ENCODE results near the gene TFAP2A. TPM values are rescaled to one million over a fixed set of nuclear protein-coding genes. Genes with fewer than 3 reads are reported as not detected.
A peak's percentile ranks its signal among the peaks of the same experiment; 100 is the strongest.

Gene TFAP2A
- total RNA-seq = under 1 TPM in 8 of 10 donors, not detected in 2; 0.12 to 0.59 (median 0.20) TPM
- under 1 TPM; 0.13 to 0.95 TPM for polyA plus RNA-seq
- long read RNA-seq, donor 1 = 0 reads
- long read RNA-seq, donor 2 = 0 reads
- long read RNA-seq, donor 3 = 0 reads

GRCh38 chr6:10414756-10415616, at the start of gene TFAP2A:
Gene TFAP2A, minus strand, starts transcription at chr6:10415074. Its CDS starts 83 bp downstream, at chr6:10414991.
- H3K9me3 ChIP-seq = no peaks in the 10 kb centered on the region
- DNase-seq (no peak), ATAC-seq (no peak)
- no peaks in the 10 kb centered on the region for H3K36me3 ChIP-seq
- WGBS, 2 donors = 2 to 4% methylated on average over 57 to 58 of the region's 58 CpGs
- no peak within 1 kb of the TSS for H3K27ac ChIP-seq
- peak in 1 of 9 donors; percentile 5 for TF ChIP-seq CTCF (IDR thresholded peaks at IDR 0.05)
- intact Hi-C loops (cut with DNase I) = no loop called here
- peaks cover 65 to 100% (median 98%) of the 10 kb centered on the region in 7 donors for H3K27me3 ChIP-seq
- peak within 1 kb of the TSS in 7 of 10 donors; percentile 2 to 72 (median 14) for H3K4me3 ChIP-seq
- H3K4me1 ChIP-seq = peaks cover 11 to 74% (median 51%) of the 10 kb centered on the region in 9 donors

GRCh38 chr6:10463491-10464481, 48.9 kb upstream of the TFAP2A start:
- Histone ChIP-seq H3K36me3 (no peaks in the 10 kb centered on the region), H3K9me3 (no peaks in the 10 kb centered on the region), H3K4me1 (no peaks in the 10 kb centered on the region), H3K27me3 (peaks cover 0 to 49% (median 28%) of the 10 kb centered on the region in 7 donors), H3K27ac (no peak overlapping the region), H3K4me3 (no peak overlapping the region)
- 61 to 62% methylated on average over 16 of the region's 16 CpGs for WGBS, 2 donors
- ATAC-seq = no peak
- intact Hi-C loops (cut with DNase I) = no loop called here
- DNase-seq = no peak
- TF ChIP-seq CTCF (IDR thresholded peaks at IDR 0.05) = no peak

GRCh38 chr6:10463040-10463439, 48.2 kb upstream of the TFAP2A start:
- no peak overlapping the region for H3K4me3 ChIP-seq
- no peaks in the 10 kb centered on the region for H3K36me3 ChIP-seq
- ATAC-seq (no peak), DNase-seq (no peak)
- 81 to 83% methylated on average over 12 of the region's 12 CpGs for WGBS, 2 donors
- H3K4me1 ChIP-seq = no peaks in the 10 kb centered on the region
- no peak for TF ChIP-seq CTCF (IDR thresholded peaks at IDR 0.05)
- peaks cover 0 to 52% (median 25%) of the 10 kb centered on the region in 7 donors for H3K27me3 ChIP-seq
- intact Hi-C loops (cut with DNase I) = no loop called here
- H3K9me3 ChIP-seq = no peaks in the 10 kb centered on the region
- H3K27ac ChIP-seq = no peak overlapping the region

GRCh38 chr6:10461850-10462249, 47.0 kb upstream of the TFAP2A start:
- ATAC-seq = no peak
- intact Hi-C loops (cut with DNase I) = no loop called here
- Histone ChIP-seq H3K4me1 (no peaks in the 10 kb centered on the region), H3K36me3 (no peaks in the 10 kb centered on the region), H3K27me3 (peaks cover 0 to 48% (median 18%) of the 10 kb centered on the region in 7 donors), H3K27ac (no peak overlapping the region), H3K4me3 (no peak overlapping the region), H3K9me3 (no peaks in the 10 kb centered on the region)
- 47 to 78% methylated on average over 1 of the region's 1 CpG for WGBS, 2 donors
- no peak for TF ChIP-seq CTCF (IDR thresholded peaks at IDR 0.05)
- no peak for DNase-seq

Measured in heart right ventricle (tissue), 16 donors.